K562 (cell line): ENCODE measurements around the gene MTG1. TPM values are rescaled to one million over a fixed set of nuclear protein-coding genes. Genes with fewer than 3 reads are reported as not detected.
A peak's percentile ranks its signal among the peaks of the same experiment; 100 is the strongest.

Source experiments
- FOS ChIP-seq: IDR thresholded peaks from 3 replicates; pipeline ENCODE4 v1.6.1; 2011; ENCODE audit not compliant: insufficient read length; ENCODE audit errors: extremely low read depth
- FOXA3 ChIP-seq, 2 experiments: fragments of 450-650 bp in 1 of 2; sonication (generic) in 1 of 2; formaldehyde crosslinking; IDR thresholded peaks in 1 of 2; conservative IDR thresholded peaks in 1 of 2; 2 replicates each; pipeline versions ENCODE4 v1.4.0 to v1.8.0; 2020 to 2022; ENCODE audit warnings: mild to moderate bottlenecking in 2 of 2, missing genetic modification reagents in 1 of 2
- GATAD2B ChIP-seq: fragments of 450-650 bp; IDR thresholded peaks from 2 replicates; pipeline ENCODE4 v1.6.1; 2017; ENCODE audit warnings: mild to moderate bottlenecking, borderline replicate concordance
- GTF2F1 ChIP-seq: IDR thresholded peaks from 2 replicates; pipeline ENCODE4 v1.6.1; 2011; ENCODE audit warnings: low read depth, low read length, improper control_type of control experiment
- JUND ChIP-seq, 2 experiments: IDR thresholded peaks; 2 replicates in 1 of 2; 3 replicates in 1 of 2; pipeline ENCODE4 v1.6.1; 2011; ENCODE audit warnings: borderline replicate concordance in 2 of 2, low read depth in 2 of 2, low read length in 2 of 2, improper control_type of control experiment in 1 of 2, missing biosample characterization in 1 of 2, missing genetic modification characterization in 1 of 2, missing genetic modification reagents in 1 of 2
- KDM2B ChIP-seq: fragments of 250-450 bp; sonication (Bioruptor Pico); IDR thresholded peaks from 2 replicates; pipeline ENCODE4 v1.8.0; 2021; ENCODE audit warnings: mild to moderate bottlenecking, moderate library complexity
- MAZ ChIP-seq, 2 experiments: fragments of 450-650 bp in 1 of 2; sonication (generic) in 1 of 2; formaldehyde crosslinking; IDR thresholded peaks in 1 of 2; conservative IDR thresholded peaks in 1 of 2; 2 replicates each; pipeline versions ENCODE4 v1.4.0 to v1.5.0; 2020; ENCODE audit warnings: mild to moderate bottlenecking in 1 of 2, missing genetic modification reagents in 1 of 2
- NFIC ChIP-seq: fragments of 450-650 bp; IDR thresholded peaks from 2 replicates; pipeline ENCODE4 v1.6.1; 2017; ENCODE audit warnings: mild to moderate bottlenecking, inconsistent platforms
- NONO ChIP-seq, 2 experiments: fragments of 200-400 bp in 1 of 2; fragments of 450-650 bp in 1 of 2; formaldehyde crosslinking in 1 of 2; IDR thresholded peaks; 2 replicates each; pipeline ENCODE4 v1.6.1; 2017; ENCODE audit warnings: low read depth in 2 of 2, mild to moderate bottlenecking in 2 of 2, moderate library complexity in 2 of 2, low read length in 1 of 2
- NR2C2 ChIP-seq, 2 experiments: fragments of 200-800 bp in 1 of 2; sonication (Bioruptor generic) in 1 of 2; sonication (generic) in 1 of 2; formaldehyde crosslinking in 1 of 2; IDR thresholded peaks; 2 replicates each; pipeline versions ENCODE4 v1.6.1 to v1.8.0; 2016 to 2022; ENCODE audit warnings: mild to moderate bottlenecking in 1 of 2, missing compliant biosample characterization in 1 of 2, missing genetic modification characterization in 1 of 2, missing genetic modification reagents in 1 of 2
- POLR2G ChIP-seq: fragments of 200-400 bp; formaldehyde crosslinking; IDR thresholded peaks from 2 replicates; pipeline ENCODE4 v1.6.1; 2017; ENCODE audit warnings: low read depth, mild to moderate bottlenecking, antibody characterized with exemption, low read length, moderate library complexity
- RB1 ChIP-seq: fragments of 450-650 bp; IDR thresholded peaks from 2 replicates; pipeline ENCODE4 v1.6.1; 2017; ENCODE audit warnings: low read depth, mild to moderate bottlenecking
- SP2 ChIP-seq: IDR thresholded peaks from 2 replicates; pipeline ENCODE4 v1.6.1; 2011; ENCODE audit warnings: mild to moderate bottlenecking, low read depth, low read length, moderate library complexity; ENCODE audit not compliant: poor library complexity, severe bottlenecking; ENCODE audit errors: extremely low read depth
- ZKSCAN3 ChIP-seq: fragments of 250-450 bp; sonication (Bioruptor Pico); IDR thresholded peaks from 2 replicates; pipeline ENCODE4 v1.4.0; 2020
- polyA plus RNA-seq, 8 experiments: library from polyadenylated mRNA; depleted of rRNA in 4 of 8; stranded (reverse) in 5 of 8; unstranded in 3 of 8; fragments of >200 nt; fragmentation: Nextera tagmentation in 2 of 8; fragmentation: Illumina TruSeq in 1 of 8; extraction: Ambion mirVana in 2 of 8; extraction: Trizol in 1 of 8; gene quantifications; 2 replicates each; pipeline versions ENCODE4 v1.2.1 to v1.2.3, GENCODE V29; 2011 to 2014; ENCODE audit warnings: inconsistent platforms in 1 of 8, missing spikeins in 1 of 8
- total RNA-seq, 7 experiments: library from RNA; depleted of rRNA in 6 of 7; stranded (reverse); fragments of >200 nt in 6 of 7; fragmentation: Illumina TruSeq in 2 of 7; extraction: Trizol in 2 of 7; gene quantifications; 2 replicates each; pipeline versions ENCODE4 v1.2.1 to v1.2.3, GENCODE V29; 2011 to 2021; ENCODE audit warnings: low replicate concordance in 1 of 7
- TF ChIP-seq, protein P1 (sequence below): fragments of 450-650 bp; formaldehyde crosslinking; IDR thresholded peaks from 2 replicates; pipeline ENCODE4 v1.4.0; 2020; ENCODE audit warnings: mild to moderate bottlenecking
- TF ChIP-seq, protein P2 (sequence below): fragments of 450-650 bp; formaldehyde crosslinking; IDR thresholded peaks from 2 replicates; pipeline ENCODE4 v1.4.0; 2022; ENCODE audit warnings: mild to moderate bottlenecking, moderate library complexity
- TF ChIP-seq, protein P3 (sequence below): fragments of 450-650 bp; formaldehyde crosslinking; IDR thresholded peaks from 2 replicates; pipeline ENCODE4 v1.4.0; 2022; ENCODE audit warnings: missing genetic modification characterization
- TF ChIP-seq, protein P4 (sequence below): fragments of 450-650 bp; IDR thresholded peaks from 2 replicates; pipeline ENCODE4 v1.6.1; 2016; ENCODE audit warnings: low read depth, mild to moderate bottlenecking, moderate library complexity
- TF ChIP-seq, protein P5 (sequence below), 2 experiments: fragments of 450-650 bp in 1 of 2; IDR thresholded peaks; 2 replicates each; pipeline ENCODE4 v1.6.1; 2011 to 2017; ENCODE audit warnings: low read depth in 2 of 2, antibody characterized with exemption in 1 of 2, borderline replicate concordance in 1 of 2, low read length in 1 of 2, mild to moderate bottlenecking in 1 of 2, mixed read lengths in 1 of 2; ENCODE audit not compliant: control insufficient read depth in 1 of 2

The MTG1 gene
- total and polyA plus RNA-seq, 9 of the 15 experiments (the other 6 are each of a cell fraction or from before 2014, with no cell fraction given), result 2.8 to 28.2 (median 15.4) TPM

DNA sequence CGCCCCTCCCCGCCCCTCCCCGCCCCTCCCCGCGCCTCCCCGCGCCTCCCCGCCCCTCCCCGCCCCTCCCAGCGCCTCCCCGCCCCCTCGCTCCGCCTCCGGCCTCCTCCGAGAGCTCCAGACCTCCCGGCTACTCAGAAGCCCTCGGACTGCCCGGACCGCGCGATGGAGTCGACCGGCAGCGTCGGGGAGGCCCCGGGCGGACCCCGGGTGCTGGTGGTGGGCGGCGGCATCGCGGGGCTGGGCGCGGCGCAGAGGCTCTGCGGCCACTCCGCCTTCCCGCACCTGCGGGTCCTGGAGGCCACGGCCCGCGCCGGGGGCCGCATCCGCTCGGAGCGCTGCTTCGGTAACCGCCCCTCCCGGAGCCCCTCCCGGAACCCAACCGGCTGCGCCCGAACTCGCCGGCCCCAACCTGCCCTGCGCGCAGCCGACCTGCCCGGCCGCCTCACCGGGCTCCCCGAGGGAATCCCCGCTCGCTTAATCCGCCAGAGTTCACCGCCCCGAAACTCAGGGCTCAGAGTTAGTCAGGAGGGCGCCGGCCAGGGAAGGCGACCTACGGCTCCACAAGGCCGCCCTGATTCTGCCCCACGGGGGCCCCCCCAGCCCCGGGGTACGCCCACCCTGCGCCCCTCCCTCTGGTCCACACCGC lies 14.7 kb upstream of the MTG1 start, which contains the start of gene PAOX (continued):
- peak; percentile 39; the same call in 1 of the 2 replicates for TF ChIP-seq GATAD2B
- TF ChIP-seq NONO (IDR thresholded peaks at IDR 0.05; ENCODE audit: low read depth in 2 of 2, low read length in 1 of 2), result peak; percentile 45 to 60; a peak in 3 of 4 replicates
- no peak for TF ChIP-seq FOXA3 (CRISPR knock-in tag; conservative IDR thresholded peaks at IDR 0.05 in 1 of 2, IDR thresholded peaks at IDR 0.05 in 1 of 2)
- TF ChIP-seq, protein P1, sequence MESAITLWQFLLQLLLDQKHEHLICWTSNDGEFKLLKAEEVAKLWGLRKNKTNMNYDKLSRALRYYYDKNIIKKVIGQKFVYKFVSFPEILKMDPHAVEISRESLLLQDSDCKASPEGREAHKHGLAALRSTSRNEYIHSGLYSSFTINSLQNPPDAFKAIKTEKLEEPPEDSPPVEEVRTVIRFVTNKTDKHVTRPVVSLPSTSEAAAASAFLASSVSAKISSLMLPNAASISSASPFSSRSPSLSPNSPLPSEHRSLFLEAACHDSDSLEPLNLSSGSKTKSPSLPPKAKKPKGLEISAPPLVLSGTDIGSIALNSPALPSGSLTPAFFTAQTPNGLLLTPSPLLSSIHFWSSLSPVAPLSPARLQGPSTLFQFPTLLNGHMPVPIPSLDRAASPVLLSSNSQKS, result no peak
- peak; percentile 3 to 20; a peak in 1 of 4 replicates for TF ChIP-seq MAZ (CRISPR knock-in tag; conservative IDR thresholded peaks at IDR 0.05 in 1 of 2, IDR thresholded peaks at IDR 0.05 in 1 of 2)
- TF ChIP-seq JUND (IDR thresholded peaks at IDR 0.05; ENCODE audit: borderline replicate concordance, low read depth, low read length), result no peak
- no peak for TF ChIP-seq JUND (tag; IDR thresholded peaks at IDR 0.05; ENCODE audit: borderline replicate concordance, low read depth, low read length)
- no peak for TF ChIP-seq SP2
- peak; percentile 51; the same call in 1 of the 2 replicates for TF ChIP-seq RB1
- TF ChIP-seq, protein P2, sequence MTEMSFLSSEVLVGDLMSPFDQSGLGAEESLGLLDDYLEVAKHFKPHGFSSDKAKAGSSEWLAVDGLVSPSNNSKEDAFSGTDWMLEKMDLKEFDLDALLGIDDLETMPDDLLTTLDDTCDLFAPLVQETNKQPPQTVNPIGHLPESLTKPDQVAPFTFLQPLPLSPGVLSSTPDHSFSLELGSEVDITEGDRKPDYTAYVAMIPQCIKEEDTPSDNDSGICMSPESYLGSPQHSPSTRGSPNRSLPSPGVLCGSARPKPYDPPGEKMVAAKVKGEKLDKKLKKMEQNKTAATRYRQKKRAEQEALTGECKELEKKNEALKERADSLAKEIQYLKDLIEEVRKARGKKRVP (CRISPR knock-in tag), result no peak
- TF ChIP-seq, protein P3, sequence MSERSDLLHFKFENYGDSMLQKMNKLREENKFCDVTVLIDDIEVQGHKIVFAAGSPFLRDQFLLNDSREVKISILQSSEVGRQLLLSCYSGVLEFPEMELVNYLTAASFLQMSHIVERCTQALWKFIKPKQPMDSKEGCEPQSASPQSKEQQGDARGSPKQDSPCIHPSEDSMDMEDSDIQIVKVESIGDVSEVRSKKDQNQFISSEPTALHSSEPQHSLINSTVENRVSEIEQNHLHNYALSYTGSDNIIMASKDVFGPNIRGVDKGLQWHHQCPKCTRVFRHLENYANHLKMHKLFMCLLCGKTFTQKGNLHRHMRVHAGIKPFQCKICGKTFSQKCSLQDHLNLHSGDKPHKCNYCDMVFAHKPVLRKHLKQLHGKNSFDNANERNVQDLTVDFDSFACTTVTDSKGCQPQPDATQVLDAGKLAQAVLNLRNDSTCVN (CRISPR knock-in tag), result no peak
- no peak for TF ChIP-seq FOS
- no peak for TF ChIP-seq NFIC
- TF ChIP-seq, protein P4, sequence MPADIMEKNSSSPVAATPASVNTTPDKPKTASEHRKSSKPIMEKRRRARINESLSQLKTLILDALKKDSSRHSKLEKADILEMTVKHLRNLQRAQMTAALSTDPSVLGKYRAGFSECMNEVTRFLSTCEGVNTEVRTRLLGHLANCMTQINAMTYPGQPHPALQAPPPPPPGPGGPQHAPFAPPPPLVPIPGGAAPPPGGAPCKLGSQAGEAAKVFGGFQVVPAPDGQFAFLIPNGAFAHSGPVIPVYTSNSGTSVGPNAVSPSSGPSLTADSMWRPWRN, result no peak
- no peak for TF ChIP-seq ZKSCAN3 (CRISPR knock-in tag)
- no peak for TF ChIP-seq GTF2F1
- TF ChIP-seq POLR2G, result peak; percentile 85
- TF ChIP-seq, protein P5, sequence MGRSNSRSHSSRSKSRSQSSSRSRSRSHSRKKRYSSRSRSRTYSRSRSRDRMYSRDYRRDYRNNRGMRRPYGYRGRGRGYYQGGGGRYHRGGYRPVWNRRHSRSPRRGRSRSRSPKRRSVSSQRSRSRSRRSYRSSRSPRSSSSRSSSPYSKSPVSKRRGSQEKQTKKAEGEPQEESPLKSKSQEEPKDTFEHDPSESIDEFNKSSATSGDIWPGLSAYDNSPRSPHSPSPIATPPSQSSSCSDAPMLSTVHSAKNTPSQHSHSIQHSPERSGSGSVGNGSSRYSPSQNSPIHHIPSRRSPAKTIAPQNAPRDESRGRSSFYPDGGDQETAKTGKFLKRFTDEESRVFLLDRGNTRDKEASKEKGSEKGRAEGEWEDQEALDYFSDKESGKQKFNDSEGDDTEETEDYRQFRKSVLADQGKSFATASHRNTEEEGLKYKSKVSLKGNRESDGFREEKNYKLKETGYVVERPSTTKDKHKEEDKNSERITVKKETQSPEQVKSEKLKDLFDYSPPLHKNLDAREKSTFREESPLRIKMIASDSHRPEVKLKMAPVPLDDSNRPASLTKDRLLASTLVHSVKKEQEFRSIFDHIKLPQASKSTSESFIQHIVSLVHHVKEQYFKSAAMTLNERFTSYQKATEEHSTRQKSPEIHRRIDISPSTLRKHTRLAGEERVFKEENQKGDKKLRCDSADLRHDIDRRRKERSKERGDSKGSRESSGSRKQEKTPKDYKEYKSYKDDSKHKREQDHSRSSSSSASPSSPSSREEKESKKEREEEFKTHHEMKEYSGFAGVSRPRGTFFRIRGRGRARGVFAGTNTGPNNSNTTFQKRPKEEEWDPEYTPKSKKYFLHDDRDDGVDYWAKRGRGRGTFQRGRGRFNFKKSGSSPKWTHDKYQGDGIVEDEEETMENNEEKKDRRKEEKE (IDR thresholded peaks at IDR 0.05; ENCODE audit: borderline replicate concordance in 1 of 2, control insufficient read depth in 1 of 2, low read depth in 2 of 2, low read length in 1 of 2), result no peak
- no peak for TF ChIP-seq NR2C2 (CRISPR knock-in tag; IDR thresholded peaks at IDR 0.05)
- TF ChIP-seq NR2C2 (tag; IDR thresholded peaks at IDR 0.05), result no peak
- TF ChIP-seq KDM2B (CRISPR knock-in tag), result no peak; the same call in 1 of the 2 replicates
